Neural cell (in vitro differentiated cells): Measurements from ENCODE around the gene PRR14. TPM values are rescaled to one million over a fixed set of nuclear protein-coding genes. Genes with fewer than 3 reads are reported as not detected.

Experiments
- H2AFZ ChIP-seq: fragments of 200-600, 300-800 bp; sonication (generic), shearing (Covaris generic); 2 replicates; pipeline ENCODE4 v1.6.0; 2014; ENCODE audit warnings: low read depth, mild to moderate bottlenecking, antibody characterized with exemption, low read length, moderate library complexity
- H3F3A ChIP-seq: fragments of 200-600 bp; shearing (Covaris generic); 2 replicates; pipeline ENCODE4 v1.6.1; 2016; ENCODE audit warnings: mild to moderate bottlenecking, moderate library complexity, mixed read lengths, antibody characterized with exemption, low read length; ENCODE audit not compliant: insufficient read depth, poor library complexity, severe bottlenecking
- H3K27ac ChIP-seq: fragments of 200-600, 300-800 bp; sonication (generic), shearing (Covaris generic); 2 replicates; pipeline ENCODE4 v1.5.1; 2014; ENCODE audit warnings: mild to moderate bottlenecking, low read length, moderate library complexity
- H3K27me3 ChIP-seq: fragments of 300-800, 200-600 bp; sonication (generic), shearing (Covaris generic); 2 replicates; pipeline ENCODE4 v1.6.0; 2014; ENCODE audit warnings: mild to moderate bottlenecking, low read depth, low read length, moderate library complexity; ENCODE audit not compliant: insufficient read depth
- H3K36me3 ChIP-seq: fragments of 300-800, 200-600 bp; sonication (generic), shearing (Covaris generic); 2 replicates; pipeline ENCODE4 v1.5.1; 2014; ENCODE audit warnings: mild to moderate bottlenecking, antibody characterized with exemption, low read length, moderate library complexity; ENCODE audit not compliant: insufficient read depth
- H3K4me2 ChIP-seq: fragments of 300-800, 200-600 bp; sonication (generic), shearing (Covaris generic); 2 replicates; pipeline ENCODE4 v1.6.0; 2014; ENCODE audit warnings: mild to moderate bottlenecking, low read length
- H3K4me3 ChIP-seq: fragments of 300-800, 200-600 bp; sonication (generic), shearing (Covaris generic); 2 replicates; pipeline ENCODE4 v1.5.1; 2014; ENCODE audit warnings: mild to moderate bottlenecking, low read length, moderate library complexity
- H3K79me2 ChIP-seq: fragments of 200-600 bp; shearing (Covaris generic); replicated peaks from 2 replicates; pipeline ENCODE4 v1.6.0; 2014; ENCODE audit warnings: mild to moderate bottlenecking, low read length, moderate library complexity; ENCODE audit not compliant: insufficient read depth
- H3K9ac ChIP-seq: fragments of 300-800, 200-600 bp; sonication (generic), shearing (Covaris generic); 2 replicates; pipeline ENCODE4 v1.6.1; 2016; ENCODE audit warnings: mild to moderate bottlenecking, low read length, mixed read lengths
- H3K9me2 ChIP-seq: fragments of 200-600 bp; shearing (Covaris generic); 2 replicates; pipeline ENCODE4 v1.6.1; 2016; ENCODE audit warnings: mild to moderate bottlenecking, low read length, mixed read lengths; ENCODE audit not compliant: insufficient read depth
- H3K9me3 ChIP-seq: fragments of 200-600, 300-800 bp; sonication (generic), shearing (Covaris generic); 2 replicates; pipeline ENCODE4 v1.6.1; 2016; ENCODE audit warnings: mild to moderate bottlenecking, mixed run types, low read length, moderate library complexity, mixed read lengths
- H4K20me1 ChIP-seq: fragments of 200-600 bp; shearing (Covaris generic); 2 replicates; pipeline ENCODE4 v1.6.1; 2016; ENCODE audit warnings: mild to moderate bottlenecking, mixed run types; ENCODE audit not compliant: insufficient read depth
- CTCF ChIP-seq: fragments of 450-650 bp; IDR thresholded peaks from 2 replicates; pipeline ENCODE4 v1.5.1; 2014; ENCODE audit warnings: antibody characterized with exemption, mild to moderate bottlenecking, moderate library complexity; ENCODE audit not compliant: poor library complexity, severe bottlenecking
- EP300 ChIP-seq: fragments of 450-650 bp; conservative IDR thresholded peaks from 2 replicates; pipeline ENCODE4 v1.6.1; 2014; ENCODE audit warnings: antibody characterized with exemption, mild to moderate bottlenecking, moderate library complexity; ENCODE audit not compliant: poor library complexity, severe bottlenecking
- EZH2 ChIP-seq: fragments of 200-600, 300-800 bp; shearing (Covaris generic), sonication (generic); IDR thresholded peaks from 2 replicates; pipeline ENCODE4 v1.6.1; 2014; ENCODE audit warnings: antibody characterized with exemption, low read length, borderline replicate concordance, mild to moderate bottlenecking; ENCODE audit not compliant: insufficient read depth, poor library complexity, severe bottlenecking
- MXI1 ChIP-seq: fragments of 450-650 bp; conservative IDR thresholded peaks from 2 replicates; pipeline ENCODE4 v1.6.1; 2014; ENCODE audit warnings: antibody characterized with exemption, mild to moderate bottlenecking; ENCODE audit not compliant: poor library complexity, severe bottlenecking
- POLR2AphosphoS5 ChIP-seq: IDR thresholded peaks from 2 replicates; pipeline ENCODE4 v1.6.1; 2012
- RAD21 ChIP-seq: fragments of 450-650 bp; conservative IDR thresholded peaks from 2 replicates; pipeline ENCODE4 v1.6.1; 2014; ENCODE audit warnings: antibody characterized with exemption, mild to moderate bottlenecking, moderate library complexity
- REST ChIP-seq: IDR thresholded peaks from 2 replicates; pipeline ENCODE4 v1.6.1; 2012; ENCODE audit warnings: borderline replicate concordance
- SMC3 ChIP-seq: fragments of 450-650 bp; conservative IDR thresholded peaks from 2 replicates; pipeline ENCODE4 v1.6.1; 2014; ENCODE audit warnings: antibody characterized with exemption, mild to moderate bottlenecking, moderate library complexity; ENCODE audit not compliant: poor library complexity
- TAF1 ChIP-seq: IDR thresholded peaks from 2 replicates; pipeline ENCODE4 v1.6.1; 2012; ENCODE audit warnings: low read depth
- polyA minus RNA-seq: library from RNA; depleted of rRNA, polyadenylated mRNA; stranded (reverse); fragments of >200 nt; gene quantifications from 2 replicates; pipeline ENCODE4 v1.2.3, GENCODE V29; 2014
- polyA plus RNA-seq: library from polyadenylated mRNA; depleted of rRNA; stranded (reverse); fragments of >200 nt; gene quantifications from 2 replicates; pipeline ENCODE4 v1.2.3, GENCODE V29; 2014

PRR14 gene
- 23.3 and 31.2 TPM in 2 replicates for polyA plus RNA-seq
- 17.2 and 22.6 TPM in 2 replicates for polyA minus RNA-seq

- Histone ChIP-seq H3F3A (no peaks in the 10 kb centered on the region), H3K4me2 (peak within 1 kb of the TSS; percentile 67), H3K4me3 (peak within 1 kb of the TSS; percentile 96), H3K9me2 (no peaks in the 10 kb centered on the region), H3K9me3 (no peaks in the 10 kb centered on the region), H3K27me3 (no peaks in the 10 kb centered on the region), H3K36me3 (no peaks in the 10 kb centered on the region), H3K9ac (peak within 1 kb of the TSS; percentile 98), H4K20me1 (no peaks in the 10 kb centered on the region), H3K27ac (peak within 1 kb of the TSS; percentile 97), H2AFZ (peak within 1 kb of the TSS; percentile 89), H3K79me2 (peaks cover 15% of the 10 kb centered on the region)
- TF ChIP-seq TAF1 (peak; percentile 83), CTCF (peak; percentile 58), POLR2AphosphoS5 (peak; percentile 69), RAD21 (no peak), EP300 (peak; percentile 55)
Measured at GRCh38 chr16:30650369-30651123, at the start of gene PRR14. PRR14 (plus strand) TSS chr16:30650960; CDS start chr16:30651646, 686 bp downstream.

GRCh38 chr16:30601966-30602365 lies 48.8 kb upstream of the PRR14 start:
- H2AFZ ChIP-seq, result no peak overlapping the region
- H3K27me3 ChIP-seq, result no peaks in the 10 kb centered on the region
- no peak overlapping the region for H3K27ac ChIP-seq
- H3K4me3 ChIP-seq, result no peak overlapping the region
- no peaks in the 10 kb centered on the region for H3K79me2 ChIP-seq
- no peaks in the 10 kb centered on the region for H3F3A ChIP-seq
- TF ChIP-seq RAD21, result no peak
- no peak for TF ChIP-seq EZH2
- no peak for TF ChIP-seq SMC3
- TF ChIP-seq POLR2AphosphoS5, result no peak
- TF ChIP-seq EP300, result no peak
- TF ChIP-seq CTCF, result no peak
- no peak for TF ChIP-seq TAF1
- no peak for TF ChIP-seq REST
- TF ChIP-seq MXI1, result no peak
- H3K9ac ChIP-seq, result no peak overlapping the region
- no peaks in the 10 kb centered on the region for H3K9me3 ChIP-seq
- H3K36me3 ChIP-seq, result no peaks in the 10 kb centered on the region
- H3K4me2 ChIP-seq, result no peak overlapping the region
- H3K9me2 ChIP-seq, result no peaks in the 10 kb centered on the region
- H4K20me1 ChIP-seq, result no peaks in the 10 kb centered on the region
